Measurements from ENCODE around the gene AKAP7.

Gene AKAP7

GRCh38 chr6:131303338-131303930 lies 168.2 kb downstream of the AKAP7 start:
- TF ChIP-seq CTCF (IDR thresholded peaks at IDR 0.05; ENCODE audit: borderline replicate concordance, extremely low read depth, low read length, poor library complexity, severe bottlenecking) (no peak), EZH2 (IDR thresholded peaks at IDR 0.05; ENCODE audit: borderline replicate concordance, low read depth, low read length, severe bottlenecking) (no peak)
- Histone ChIP-seq H3K27ac (ENCODE audit: low read length) (no peak overlapping the region), H3K36me3 (ENCODE audit: insufficient read depth, low read length) (no peaks in the 10 kb centered on the region), H3K79me2 (ENCODE audit: insufficient read depth, low read length) (no peaks in the 10 kb centered on the region), H2AFZ (ENCODE audit: low read depth, low read length) (no peak overlapping the region), H3K9ac (ENCODE audit: low read depth, low read length) (no peak overlapping the region), H3K4me3 (ENCODE audit: low read depth in 1 of 2, low read length in 2 of 2) (no peak overlapping the region), H3K27me3 (ENCODE audit: insufficient read depth, low read length, poor library complexity) (no peaks in the 10 kb centered on the region), H3K9me3 (ENCODE audit: insufficient read depth, low read length, severe bottlenecking) (no peaks in the 10 kb centered on the region), H4K20me1 (ENCODE audit: insufficient read depth, low read length) (no peaks in the 10 kb centered on the region), H3K4me2 (ENCODE audit: insufficient read depth, low read length) (no peak overlapping the region), H3K4me1 (ENCODE audit: insufficient read depth, low read length) (no peaks in the 10 kb centered on the region)
- DNase-seq: no peak
- no peak for ATAC-seq (ENCODE audit: insufficient read depth, low read depth)

GRCh38 chr6:131305037-131305850 lies 170.0 kb downstream of the AKAP7 start:
- H3K9ac ChIP-seq (ENCODE audit: low read depth, low read length): no peak overlapping the region
- DNase-seq (no peak), ATAC-seq (ENCODE audit: insufficient read depth, low read depth) (no peak)
- no peaks in the 10 kb centered on the region for H4K20me1 ChIP-seq (ENCODE audit: insufficient read depth, low read length)
- H3K79me2 ChIP-seq (ENCODE audit: insufficient read depth, low read length): no peaks in the 10 kb centered on the region
- H3K27ac ChIP-seq (ENCODE audit: low read length): no peak overlapping the region
- H3K4me2 ChIP-seq (ENCODE audit: insufficient read depth, low read length): no peak overlapping the region
- no peaks in the 10 kb centered on the region for H3K4me1 ChIP-seq (ENCODE audit: insufficient read depth, low read length)
- H2AFZ ChIP-seq (ENCODE audit: low read depth, low read length): no peak overlapping the region
- peaks cover 4% of the 10 kb centered on the region for H3K9me3 ChIP-seq (ENCODE audit: insufficient read depth, low read length, severe bottlenecking)
- no peak overlapping the region for H3K4me3 ChIP-seq (ENCODE audit: low read depth in 1 of 2, low read length in 2 of 2)
- H3K36me3 ChIP-seq (ENCODE audit: insufficient read depth, low read length): no peaks in the 10 kb centered on the region
- TF ChIP-seq EZH2 (IDR thresholded peaks at IDR 0.05; ENCODE audit: borderline replicate concordance, low read depth, low read length, severe bottlenecking) (no peak), CTCF (IDR thresholded peaks at IDR 0.05; ENCODE audit: borderline replicate concordance, extremely low read depth, low read length, poor library complexity, severe bottlenecking) (no peak)
- no peaks in the 10 kb centered on the region for H3K27me3 ChIP-seq (ENCODE audit: insufficient read depth, low read length, poor library complexity)

- H3K79me2 ChIP-seq (ENCODE audit: insufficient read depth, low read length): no peaks in the 10 kb centered on the region
- no peak overlapping the region for H3K4me2 ChIP-seq (ENCODE audit: insufficient read depth, low read length)
- H3K9ac ChIP-seq (ENCODE audit: low read depth, low read length): no peak overlapping the region
- no peak for DNase-seq
- no peaks in the 10 kb centered on the region for H4K20me1 ChIP-seq (ENCODE audit: insufficient read depth, low read length)
- no peak overlapping the region for H3K4me3 ChIP-seq (ENCODE audit: low read depth in 1 of 2, low read length in 2 of 2)
- H3K9me3 ChIP-seq (ENCODE audit: insufficient read depth, low read length, severe bottlenecking): peaks cover 6% of the 10 kb centered on the region
- ATAC-seq (ENCODE audit: insufficient read depth, low read depth): no peak
- no peaks in the 10 kb centered on the region for H3K36me3 ChIP-seq (ENCODE audit: insufficient read depth, low read length)
- TF ChIP-seq CTCF (IDR thresholded peaks at IDR 0.05; ENCODE audit: borderline replicate concordance, extremely low read depth, low read length, poor library complexity, severe bottlenecking): no peak
- TF ChIP-seq EZH2 (IDR thresholded peaks at IDR 0.05; ENCODE audit: borderline replicate concordance, low read depth, low read length, severe bottlenecking): no peak
- no peak overlapping the region for H2AFZ ChIP-seq (ENCODE audit: low read depth, low read length)
- no peak overlapping the region for H3K27ac ChIP-seq (ENCODE audit: low read length)
- H3K27me3 ChIP-seq (ENCODE audit: insufficient read depth, low read length, poor library complexity): no peaks in the 10 kb centered on the region
- H3K4me1 ChIP-seq (ENCODE audit: insufficient read depth, low read length): no peaks in the 10 kb centered on the region
Measured at GRCh38 chr6:131309437-131309836, 174.2 kb downstream of the AKAP7 start.
